Astrocyte of the cerebellum (primary cell): ENCODE measurements around the gene UGT1A8.

Source experiments
- DNase-seq: peaks from one replicate; pipeline ENCODE4 v3.0.0-alpha.2; 2011; ENCODE audit warnings: low read depth
- H3K4me3 ChIP-seq: 2 replicates; pipeline ENCODE4 v1.5.1; 2011; ENCODE audit warnings: mild to moderate bottlenecking, low read depth, low read length, moderate library complexity
- CTCF ChIP-seq: IDR thresholded peaks from 2 replicates; pipeline ENCODE4 v1.5.1; 2012; ENCODE audit warnings: low read length, low read depth, moderate library complexity, mild to moderate bottlenecking; ENCODE audit errors: missing control alignments
- in situ Hi-C: cut with HindIII; loops from 2 replicates; pipeline ENCODE4 v1.10.0; 2017; ENCODE audit warnings: low sequenced_read_pairs

Gene UGT1A8

DNA sequence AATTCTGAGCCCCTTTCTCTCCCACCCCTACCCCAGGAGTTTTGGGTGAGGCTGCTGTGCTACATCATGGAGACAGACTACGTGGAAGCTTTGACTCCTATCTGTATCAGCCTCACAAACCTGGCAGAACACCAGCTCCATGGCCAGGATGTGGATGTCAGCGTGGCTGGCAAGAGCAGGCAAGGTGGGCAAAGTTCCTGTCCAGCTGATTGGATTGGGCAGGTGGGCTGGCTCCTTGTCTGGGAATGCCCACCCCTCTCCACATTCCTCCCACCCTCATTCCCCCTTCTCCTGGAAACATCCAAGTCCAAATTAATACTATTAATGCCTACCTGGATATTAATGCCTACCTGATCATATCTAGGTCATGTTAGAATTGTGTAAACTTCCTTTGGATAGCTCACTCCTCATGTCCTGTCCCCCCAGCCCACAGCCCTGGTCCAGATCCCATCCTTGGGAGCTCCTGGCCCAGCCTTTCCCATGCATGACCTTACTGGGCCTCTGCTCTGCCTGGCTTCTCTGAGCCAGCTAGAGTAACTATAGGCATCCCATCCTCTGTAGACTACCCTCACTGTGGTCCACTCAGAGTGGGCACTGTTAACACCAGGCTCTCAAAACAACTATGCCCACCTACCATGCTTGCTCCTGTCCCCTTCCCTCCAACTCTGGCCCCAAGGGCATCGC, 184.8 kb downstream of the UGT1A8 start:
- no peak overlapping the region for H3K4me3 ChIP-seq
- no peak for DNase-seq
- in situ Hi-C loops: no loop called here
- no peak for TF ChIP-seq CTCF

DNA sequence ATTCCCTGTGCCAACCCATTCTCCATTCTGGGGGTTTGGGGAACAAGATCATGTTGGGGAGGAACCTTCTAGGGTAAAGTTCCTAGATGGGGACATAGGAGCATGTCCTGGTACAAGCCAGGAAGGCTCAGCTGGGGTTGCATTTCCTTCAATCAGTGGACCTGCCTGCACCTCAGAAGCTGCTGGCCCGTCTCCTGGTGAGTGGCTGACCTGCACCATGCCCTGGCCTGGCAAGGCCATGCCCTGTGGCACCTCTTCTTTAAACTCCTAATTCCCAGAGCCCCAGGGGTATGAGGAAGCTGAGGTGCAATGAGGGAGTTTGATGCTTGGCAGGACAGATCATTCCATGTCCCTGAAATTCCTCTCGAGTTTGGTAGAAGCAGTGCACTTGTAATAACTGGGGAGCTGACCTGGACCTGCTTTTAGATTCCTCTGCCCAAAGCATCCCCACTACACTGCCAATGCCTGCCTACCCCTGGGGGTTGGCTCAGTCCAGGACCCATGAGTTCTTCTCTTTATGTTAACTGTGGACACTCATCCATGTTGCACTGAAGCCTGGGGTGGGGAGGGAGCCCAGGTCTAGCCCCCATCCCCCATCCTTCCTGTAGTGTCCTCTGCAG, 186.0 kb downstream of the UGT1A8 start:
- no peak overlapping the region for H3K4me3 ChIP-seq
- in situ Hi-C loops: no loop called here
- no peak for DNase-seq
- TF ChIP-seq CTCF: no peak

GRCh38 chr2:233803994-233804393, 186.6 kb downstream of the UGT1A8 start:
- no peak for DNase-seq
- H3K4me3 ChIP-seq: no peak overlapping the region
- in situ Hi-C loops: no loop called here
- TF ChIP-seq CTCF: no peak

- TF ChIP-seq CTCF: no peak
- H3K4me3 ChIP-seq: no peak overlapping the region
- in situ Hi-C loops: no loop called here
- DNase-seq: no peak
Observed at GRCh38 chr2:233807215-233807865, 189.9 kb downstream of the UGT1A8 start.

GRCh38 chr2:233807966-233808935, 190.8 kb downstream of the UGT1A8 start:
- in situ Hi-C loops: no loop called here
- H3K4me3 ChIP-seq: no peak overlapping the region
- TF ChIP-seq CTCF: no peak
- no peak for DNase-seq

- DNase-seq: no peak
- in situ Hi-C loops: no loop called here
- TF ChIP-seq CTCF: no peak
- H3K4me3 ChIP-seq: no peak overlapping the region
Observed at GRCh38 chr2:233810385-233810784, 193.0 kb downstream of the UGT1A8 start.
